Subcutaneous abdominal adipose tissue (tissue), 5 donors: Measurements from ENCODE around the gene NRCAM.

Experiments
- H3K27ac ChIP-seq: one replicate; pipeline ENCODE4 v1.7.0; 2013; ENCODE audit warnings: low read depth, mild to moderate bottlenecking, inconsistent platforms, low read length, moderate library complexity
- H3K27me3 ChIP-seq, 5 donors: one replicate each; pipeline ENCODE4 v1.7.0; 2013; ENCODE audit warnings: low read length in 5 of 5, inconsistent platforms in 1 of 5; ENCODE audit not compliant: control insufficient read depth in 5 of 5, insufficient read depth in 4 of 5
- H3K36me3 ChIP-seq, 5 donors: one replicate each; pipeline ENCODE4 v1.7.0; 2013; ENCODE audit warnings: low read length in 5 of 5; ENCODE audit not compliant: control insufficient read depth in 5 of 5, insufficient read depth in 5 of 5
- H3K4me1 ChIP-seq, 5 donors: one replicate each; pipeline ENCODE4 v1.7.0; 2013; ENCODE audit warnings: low read length in 5 of 5, mild to moderate bottlenecking in 3 of 5, moderate library complexity in 1 of 5; ENCODE audit not compliant: control insufficient read depth in 5 of 5, insufficient read depth in 5 of 5
- H3K4me3 ChIP-seq, 5 donors: one replicate each; pipeline ENCODE4 v1.7.0; 2013; ENCODE audit warnings: low read length in 5 of 5, low read depth in 1 of 5
- H3K9ac ChIP-seq, 5 donors: one replicate each; pipeline ENCODE4 v1.7.0; 2013; ENCODE audit warnings: low read length in 5 of 5, mild to moderate bottlenecking in 4 of 5, moderate library complexity in 3 of 5
- H3K9me3 ChIP-seq, 5 donors: one replicate each; pipeline ENCODE4 v1.7.0; 2013; ENCODE audit warnings: low read length in 5 of 5; ENCODE audit not compliant: control insufficient read depth in 5 of 5
- donor health status: healthy.
- donor health status: healthy.
- donor health status: healthy.
- donor health status: healthy.
- donor health status: healthy.

NRCAM gene

DNA sequence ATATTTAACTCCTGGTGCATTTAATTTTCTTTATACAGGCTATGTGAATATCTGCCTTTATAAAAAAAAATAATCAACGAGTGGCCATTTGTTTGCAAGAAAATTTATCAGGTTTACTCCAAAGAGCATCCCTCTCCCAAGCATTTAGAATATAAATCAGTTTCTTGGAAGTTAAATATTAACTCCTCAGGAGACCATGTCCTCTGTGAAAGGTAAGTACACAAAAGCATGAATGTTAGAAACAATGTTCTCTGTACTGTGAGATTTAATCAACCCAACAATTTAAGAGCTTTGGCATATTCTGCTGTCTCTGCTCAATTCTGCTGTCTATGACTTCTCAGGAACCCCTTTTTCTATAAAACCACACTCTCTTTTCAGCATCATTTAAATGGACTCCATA lies 206.8 kb downstream of the NRCAM start:
- Histone ChIP-seq H3K4me1 (peaks cover 0 to 11% (median 6%) of the 10 kb centered on the region in 5 donors), H3K4me3 (no peak overlapping the region), H3K36me3 (no peaks in the 10 kb centered on the region), H3K27me3 (no peaks in the 10 kb centered on the region), H3K9ac (no peak overlapping the region), H3K27ac (no peak overlapping the region), H3K9me3 (no peaks in the 10 kb centered on the region)

DNA sequence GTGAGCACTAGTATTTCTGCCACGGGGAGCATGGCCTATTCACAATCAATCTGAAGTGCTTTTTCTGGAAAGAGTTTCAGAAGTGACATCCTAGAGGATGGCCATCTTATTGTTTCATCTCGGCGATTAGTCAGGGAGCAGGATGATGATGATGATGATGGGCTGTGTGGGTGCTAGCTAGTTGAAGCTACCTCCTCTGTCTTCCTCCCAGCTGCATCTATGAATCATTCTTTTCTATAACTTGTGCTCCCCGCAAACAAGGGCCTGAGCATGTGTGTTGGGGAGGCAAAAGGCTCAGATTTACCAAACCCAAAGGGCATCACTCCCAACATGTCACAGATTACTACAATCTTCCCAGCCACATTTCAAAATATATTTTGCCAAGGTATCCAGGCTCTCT lies 207.4 kb downstream of the NRCAM start:
- no peak overlapping the region for H3K4me3 ChIP-seq
- peaks cover 0 to 11% (median 6%) of the 10 kb centered on the region in 5 donors for H3K4me1 ChIP-seq
- no peaks in the 10 kb centered on the region for H3K9me3 ChIP-seq
- H3K9ac ChIP-seq, result no peak overlapping the region
- H3K36me3 ChIP-seq, result no peaks in the 10 kb centered on the region
- no peaks in the 10 kb centered on the region for H3K27me3 ChIP-seq
- H3K27ac ChIP-seq, result no peak overlapping the region

DNA sequence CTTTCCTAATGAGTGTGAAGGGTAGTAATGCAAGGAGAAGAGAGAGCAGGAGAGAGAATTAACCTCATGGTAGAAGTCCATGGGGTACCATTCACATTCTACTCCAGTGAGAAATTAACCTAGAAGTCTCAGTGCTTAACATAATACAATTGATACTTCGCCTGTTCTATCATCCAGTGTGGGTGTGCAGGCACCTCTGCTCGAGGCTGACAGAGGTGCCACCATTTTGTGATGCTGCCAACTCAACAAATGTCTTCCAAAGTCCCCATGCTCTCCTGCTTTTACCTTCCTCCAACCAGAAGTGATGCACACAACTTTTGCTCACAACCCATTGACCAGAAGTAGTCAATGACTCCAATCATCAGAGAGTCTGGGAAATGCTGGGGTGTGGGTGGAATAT lies 207.8 kb downstream of the NRCAM start:
- Histone ChIP-seq H3K4me1 (peaks cover 0 to 11% (median 6%) of the 10 kb centered on the region in 5 donors), H3K4me3 (no peak overlapping the region), H3K9ac (no peak overlapping the region), H3K36me3 (no peaks in the 10 kb centered on the region), H3K27me3 (no peaks in the 10 kb centered on the region), H3K27ac (no peak overlapping the region), H3K9me3 (no peaks in the 10 kb centered on the region)

DNA sequence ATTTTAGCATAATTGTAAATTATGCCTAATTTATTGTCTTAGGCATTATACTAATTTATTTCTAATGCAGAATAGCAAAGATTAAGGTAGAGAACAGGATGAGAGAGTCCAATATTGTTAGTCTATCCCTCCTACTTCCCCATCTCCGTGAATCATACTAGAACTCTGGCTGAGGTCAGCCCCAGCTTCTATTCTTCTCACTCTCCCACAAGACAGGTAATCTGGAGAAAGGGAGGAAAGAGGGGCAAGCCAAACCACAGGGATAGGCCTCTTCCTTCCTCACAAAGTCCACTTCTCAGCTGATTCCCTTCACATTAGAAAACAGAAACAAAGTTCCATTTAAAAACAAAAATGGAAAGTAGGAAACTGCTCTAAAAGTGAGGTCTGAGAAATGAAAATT lies 208.6 kb downstream of the NRCAM start:
- Histone ChIP-seq H3K27me3 (no peaks in the 10 kb centered on the region), H3K4me3 (no peak overlapping the region), H3K9me3 (no peaks in the 10 kb centered on the region), H3K4me1 (peaks cover 0 to 11% (median 6%) of the 10 kb centered on the region in 5 donors), H3K9ac (no peak overlapping the region), H3K27ac (no peak overlapping the region), H3K36me3 (no peaks in the 10 kb centered on the region)

DNA sequence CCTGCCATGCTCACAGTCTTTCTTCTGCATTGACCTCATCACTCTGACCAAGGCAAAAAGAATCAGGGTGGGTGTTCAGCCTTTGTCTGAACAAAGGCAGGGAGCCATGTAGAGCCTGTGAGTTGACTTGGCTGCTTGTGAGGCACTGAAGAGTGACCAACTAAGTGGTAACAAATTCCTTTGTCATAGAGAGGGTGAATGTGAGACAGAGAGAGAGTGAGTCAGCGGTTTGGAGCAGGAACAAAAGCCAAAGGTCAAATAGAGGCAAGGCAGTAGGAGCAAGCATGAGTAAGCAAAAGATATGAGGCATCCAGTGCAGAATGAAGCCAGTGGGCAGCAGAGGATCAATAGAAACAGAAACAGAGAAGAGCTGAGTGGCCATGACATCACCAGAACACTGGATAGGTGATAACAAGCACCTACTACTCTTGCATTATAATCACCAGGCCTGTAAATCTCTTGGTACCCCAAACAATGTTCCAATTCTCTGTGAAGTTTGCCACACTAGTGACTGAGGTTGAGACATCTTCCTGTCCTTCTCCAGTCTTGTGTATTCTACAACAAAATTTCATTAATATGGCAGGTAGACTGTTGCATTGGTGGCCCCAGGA lies 209.9 kb downstream of the NRCAM start:
- H3K27ac ChIP-seq, result no peak overlapping the region
- H3K27me3 ChIP-seq, result no peaks in the 10 kb centered on the region
- H3K36me3 ChIP-seq, result no peaks in the 10 kb centered on the region
- no peak overlapping the region for H3K9ac ChIP-seq
- no peaks in the 10 kb centered on the region for H3K9me3 ChIP-seq
- no peak overlapping the region for H3K4me3 ChIP-seq
- peaks cover 0 to 11% (median 6%) of the 10 kb centered on the region in 5 donors for H3K4me1 ChIP-seq

DNA sequence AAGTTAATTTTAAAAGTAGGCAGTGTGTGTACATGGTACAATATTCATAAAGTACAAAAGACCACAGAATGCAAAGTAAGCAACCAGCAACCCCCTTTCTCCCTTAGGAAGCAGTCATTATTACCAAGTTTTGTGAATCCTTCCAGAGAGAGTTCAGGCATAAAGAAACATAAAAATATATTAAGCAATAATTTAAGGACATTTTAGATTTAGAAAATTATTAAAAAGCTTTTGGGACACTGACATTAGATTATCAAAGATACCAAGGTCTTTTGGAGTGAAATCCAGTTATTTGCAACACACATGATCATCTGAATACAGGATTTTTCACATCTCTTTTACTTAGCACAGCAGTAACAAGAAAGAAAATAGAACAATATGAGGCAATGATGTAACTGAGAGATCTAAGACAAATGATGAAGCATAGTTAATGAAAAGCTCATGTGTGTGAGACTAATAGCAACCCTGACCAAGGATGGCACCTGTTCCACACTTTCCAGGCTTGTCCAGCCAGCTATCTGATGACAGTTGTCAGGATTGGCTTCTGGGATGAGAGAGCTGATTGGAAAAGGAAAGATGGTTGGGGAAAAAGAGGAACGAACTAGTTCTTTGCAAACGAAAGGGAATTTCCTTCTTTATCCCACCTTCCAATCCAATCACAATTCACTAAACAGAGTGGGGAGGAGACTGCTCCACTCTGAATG lies 210.6 kb downstream of the NRCAM start:
- Histone ChIP-seq H3K4me1 (peaks cover 0 to 11% (median 6%) of the 10 kb centered on the region in 5 donors), H3K4me3 (no peak overlapping the region), H3K9ac (no peak overlapping the region), H3K36me3 (no peaks in the 10 kb centered on the region), H3K27me3 (no peaks in the 10 kb centered on the region), H3K27ac (no peak overlapping the region), H3K9me3 (no peaks in the 10 kb centered on the region)

DNA sequence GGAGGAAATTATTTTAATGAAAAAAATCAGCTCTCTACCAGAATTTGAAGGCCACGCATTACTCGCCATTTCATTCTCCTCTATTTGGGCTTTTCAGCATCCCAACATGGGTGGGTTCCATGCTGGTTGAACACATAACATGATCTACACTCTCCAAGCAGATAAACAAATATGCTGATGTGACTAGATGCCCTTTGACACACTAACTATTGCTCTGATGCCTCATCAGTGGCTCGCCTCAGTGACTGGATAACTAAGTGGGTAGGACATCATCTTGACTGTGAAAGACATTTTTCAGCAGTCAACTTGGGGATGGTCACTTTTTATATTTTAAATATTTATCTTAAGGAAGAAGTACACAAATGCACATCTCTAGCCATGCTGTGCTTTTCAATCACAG lies 212.1 kb downstream of the NRCAM start:
- H3K27me3 ChIP-seq, result no peaks in the 10 kb centered on the region
- H3K9me3 ChIP-seq, result no peaks in the 10 kb centered on the region
- H3K4me1 ChIP-seq, result peaks cover 0 to 11% (median 6%) of the 10 kb centered on the region in 5 donors
- H3K9ac ChIP-seq, result no peak overlapping the region
- H3K36me3 ChIP-seq, result no peaks in the 10 kb centered on the region
- no peak overlapping the region for H3K27ac ChIP-seq
- no peak overlapping the region for H3K4me3 ChIP-seq

DNA sequence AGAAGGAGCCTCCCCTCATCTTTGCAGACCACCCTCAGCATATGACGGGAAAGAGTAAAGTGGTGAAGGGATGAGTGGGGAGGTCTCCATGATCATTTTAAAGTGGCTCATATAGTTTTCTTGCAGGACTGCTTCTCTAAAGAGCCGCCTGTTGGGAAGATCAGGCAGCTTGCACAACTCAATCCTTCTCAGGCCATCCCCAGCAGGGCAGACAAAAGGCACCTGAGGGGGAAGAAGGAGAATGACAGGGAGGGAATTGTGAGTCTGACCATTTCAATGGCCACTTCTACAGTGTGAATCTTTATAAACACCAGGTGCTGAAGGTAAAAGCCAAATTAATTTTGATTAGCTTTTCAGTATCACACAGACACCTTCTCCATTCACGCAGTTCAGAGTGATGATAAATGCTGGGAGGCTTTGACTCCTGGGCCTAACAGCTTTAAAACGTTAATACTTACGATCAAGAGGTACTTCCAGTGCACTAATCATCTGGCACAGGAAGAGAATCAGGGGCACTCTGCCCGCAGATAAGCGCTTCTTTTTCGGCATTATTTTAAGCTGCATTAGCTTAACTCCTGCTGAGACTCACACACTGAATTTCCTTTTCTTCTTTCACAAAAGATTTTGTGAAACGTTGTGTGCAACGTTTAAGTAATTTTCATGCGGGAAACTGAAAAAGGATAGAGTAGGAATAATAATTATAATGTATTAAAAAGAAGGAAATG lies 216.6 kb downstream of the NRCAM start:
- Histone ChIP-seq H3K9me3 (no peaks in the 10 kb centered on the region), H3K27ac (no peak overlapping the region), H3K27me3 (no peaks in the 10 kb centered on the region), H3K4me3 (no peak overlapping the region), H3K4me1 (peaks cover 0 to 12% (median 0%) of the 10 kb centered on the region in 5 donors), H3K9ac (no peak overlapping the region), H3K36me3 (no peaks in the 10 kb centered on the region)

DNA sequence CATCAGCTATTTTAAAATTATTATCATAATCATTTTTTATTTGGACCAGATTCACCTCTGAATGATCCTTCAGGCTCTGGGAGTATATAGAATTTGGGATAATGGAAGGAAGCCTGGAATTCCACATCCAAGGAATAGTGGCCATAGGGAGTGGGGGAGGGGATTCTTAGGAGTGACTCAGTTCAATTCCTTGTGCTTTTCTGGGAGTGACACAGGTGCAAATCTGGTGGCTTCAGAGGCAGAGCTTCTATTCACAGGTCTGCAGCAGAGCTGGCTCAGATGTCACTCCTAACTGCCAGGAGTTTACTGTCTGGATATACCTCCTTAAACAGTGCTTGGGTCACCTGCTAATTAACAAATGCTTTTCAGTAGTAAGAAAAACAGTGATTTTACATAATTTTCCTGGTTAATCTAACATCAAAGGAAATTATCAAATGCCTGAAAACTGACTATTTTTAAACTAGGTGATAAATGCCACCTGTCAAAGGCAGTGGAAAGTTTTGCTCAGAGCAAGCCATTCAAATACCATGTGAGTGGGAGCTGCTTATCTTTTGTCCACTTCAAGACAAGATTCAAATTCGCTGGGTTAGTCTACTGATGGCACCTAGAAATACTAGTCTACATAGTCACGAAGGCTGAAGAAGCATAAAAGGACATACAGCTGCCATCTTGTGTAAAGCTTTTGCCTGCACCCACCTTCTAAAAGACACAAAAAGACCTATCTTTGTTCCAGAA lies 219.4 kb downstream of the NRCAM start:
- no peaks in the 10 kb centered on the region for H3K36me3 ChIP-seq
- H3K4me3 ChIP-seq, result no peak overlapping the region
- H3K9me3 ChIP-seq, result no peaks in the 10 kb centered on the region
- H3K9ac ChIP-seq, result no peak overlapping the region
- no peaks in the 10 kb centered on the region for H3K27me3 ChIP-seq
- no peak overlapping the region for H3K27ac ChIP-seq
- peaks cover 0 to 21% (median 0%) of the 10 kb centered on the region in 5 donors for H3K4me1 ChIP-seq
